Epithelial cell of esophagus (primary cell): Measurements from ENCODE around the gene DFFB.

ENCODE experiments used
- DNase-seq: peaks from one replicate; pipeline ENCODE4 v3.0.0; 2010; ENCODE audit warnings: low read depth
- H3K4me3 ChIP-seq: 2 replicates; pipeline ENCODE4 v1.5.1; 2011; ENCODE audit warnings: mild to moderate bottlenecking, low read length, control low read depth
- CTCF ChIP-seq: IDR thresholded peaks from 2 replicates; pipeline ENCODE4 v1.5.1; 2011; ENCODE audit warnings: low read depth, mild to moderate bottlenecking, low read length, control low read depth, inconsistent platforms; ENCODE audit not compliant: insufficient read depth; ENCODE audit errors: missing control alignments

DFFB gene

GRCh38 chr1:3886106-3886670 lies 28.9 kb downstream of the DFFB start:
- no peak for DNase-seq
- no peak overlapping the region for H3K4me3 ChIP-seq
- no peak for TF ChIP-seq CTCF

- H3K4me3 ChIP-seq = no peak overlapping the region
- TF ChIP-seq CTCF = no peak
- no peak for DNase-seq
Measured at GRCh38 chr1:3886691-3887090, 29.4 kb downstream of the DFFB start.

GRCh38 chr1:3888301-3888700 lies 31.0 kb downstream of the DFFB start:
- no peak for TF ChIP-seq CTCF
- no peak for DNase-seq
- H3K4me3 ChIP-seq = no peak overlapping the region

GRCh38 chr1:3889936-3890335 lies 32.7 kb downstream of the DFFB start:
- DNase-seq = no peak
- no peak for TF ChIP-seq CTCF
- H3K4me3 ChIP-seq = no peak overlapping the region

- no peak for DNase-seq
- TF ChIP-seq CTCF = no peak
- no peak overlapping the region for H3K4me3 ChIP-seq
Measured at GRCh38 chr1:3890389-3891328, 33.4 kb downstream of the DFFB start.

- DNase-seq = no peak
- H3K4me3 ChIP-seq = no peak overlapping the region
- TF ChIP-seq CTCF = no peak
Measured at GRCh38 chr1:3891329-3891865, 34.1 kb downstream of the DFFB start.
